Body of pancreas (tissue), 4 donors: ENCODE results near the gene F11R. TPM values are rescaled to one million over a fixed set of nuclear protein-coding genes. Genes with fewer than 3 reads are reported as not detected.

Source experiments
- ATAC-seq: fragments of 150-250 bp; one replicate; pipeline ENCODE4 v1.9.1; 2016
- DNase-seq, 4 donors: peaks; one replicate each; pipeline ENCODE4 v3.0.0-alpha.2; 2019
- H3K27ac ChIP-seq, 4 donors: fragments of 200-600 bp; sonication (generic); 1 replicate in 3 of 4; 2 replicates in 1 of 4; pipeline versions ENCODE4 v1.5.1 to v1.6.1; 2016 to 2019; ENCODE audit warnings: mild to moderate bottlenecking in 1 of 4, mixed read lengths in 1 of 4, moderate library complexity in 1 of 4
- H3K27me3 ChIP-seq, 2 donors: fragments of 200-600 bp; sonication (generic); one replicate each; pipeline ENCODE4 v1.6.0; 2016; ENCODE audit warnings: mild to moderate bottlenecking in 1 of 2
- H3K36me3 ChIP-seq, 2 donors: fragments of 200-600 bp; sonication (generic); replicated peaks in 1 of 2; 2 replicates each; pipeline ENCODE4 v1.5.1; 2016; ENCODE audit warnings: low read depth in 2 of 2; ENCODE audit not compliant: insufficient read depth in 1 of 2
- H3K4me1 ChIP-seq: fragments of 200-600 bp; sonication (generic); one replicate; pipeline ENCODE4 v1.6.0; 2016
- H3K4me3 ChIP-seq, 2 donors: fragments of 200-600 bp; sonication (generic); 1 replicate in 1 of 2; 2 replicates in 1 of 2; pipeline ENCODE4 v1.5.1; 2016 to 2019
- H3K9me3 ChIP-seq, 3 donors: fragments of 200-600 bp; sonication (generic); 1 replicate in 2 of 3; 2 replicates in 1 of 3; pipeline ENCODE4 v1.5.1; 2016
- POLR2A ChIP-seq, 3 donors: fragments of 450-650 bp; IDR thresholded peaks; one replicate each; pipeline ENCODE4 v1.6.1; 2016; ENCODE audit warnings: antibody characterized with exemption in 3 of 3, mild to moderate bottlenecking in 2 of 3
- WGBS, 2 donors: methylation state at CpG; one replicate each; pipeline ENCODE4 v1.1.5; 2017; 5-methylcytosine and 5-hydroxymethylcytosine counted together
- intact Hi-C: fragments of 100-400 bp; cut with DNase I; formaldehyde crosslinking; loops from one replicate; pipeline ENCODE4 v1.15.1; 2023
- total RNA-seq, 2 donors: library from RNA; depleted of rRNA; stranded (reverse); fragments of >200 nt; gene quantifications; one replicate each; pipeline ENCODE4 v1.1.0, GENCODE V29; 2016
- TF ChIP-seq, protein P1 (sequence below), 7 experiments: fragments of 450-650 bp in 4 of 7; fragments of 200-600 bp in 3 of 7; sonication (generic) in 3 of 7; IDR thresholded peaks; one replicate each; pipeline ENCODE4 v1.5.1; 2016 to 2019; ENCODE audit warnings: antibody characterized with exemption in 7 of 7

Gene F11R
- total RNA-seq, 2 donors from 2014 or later: 40.2 to 41.5 TPM

DNA sequence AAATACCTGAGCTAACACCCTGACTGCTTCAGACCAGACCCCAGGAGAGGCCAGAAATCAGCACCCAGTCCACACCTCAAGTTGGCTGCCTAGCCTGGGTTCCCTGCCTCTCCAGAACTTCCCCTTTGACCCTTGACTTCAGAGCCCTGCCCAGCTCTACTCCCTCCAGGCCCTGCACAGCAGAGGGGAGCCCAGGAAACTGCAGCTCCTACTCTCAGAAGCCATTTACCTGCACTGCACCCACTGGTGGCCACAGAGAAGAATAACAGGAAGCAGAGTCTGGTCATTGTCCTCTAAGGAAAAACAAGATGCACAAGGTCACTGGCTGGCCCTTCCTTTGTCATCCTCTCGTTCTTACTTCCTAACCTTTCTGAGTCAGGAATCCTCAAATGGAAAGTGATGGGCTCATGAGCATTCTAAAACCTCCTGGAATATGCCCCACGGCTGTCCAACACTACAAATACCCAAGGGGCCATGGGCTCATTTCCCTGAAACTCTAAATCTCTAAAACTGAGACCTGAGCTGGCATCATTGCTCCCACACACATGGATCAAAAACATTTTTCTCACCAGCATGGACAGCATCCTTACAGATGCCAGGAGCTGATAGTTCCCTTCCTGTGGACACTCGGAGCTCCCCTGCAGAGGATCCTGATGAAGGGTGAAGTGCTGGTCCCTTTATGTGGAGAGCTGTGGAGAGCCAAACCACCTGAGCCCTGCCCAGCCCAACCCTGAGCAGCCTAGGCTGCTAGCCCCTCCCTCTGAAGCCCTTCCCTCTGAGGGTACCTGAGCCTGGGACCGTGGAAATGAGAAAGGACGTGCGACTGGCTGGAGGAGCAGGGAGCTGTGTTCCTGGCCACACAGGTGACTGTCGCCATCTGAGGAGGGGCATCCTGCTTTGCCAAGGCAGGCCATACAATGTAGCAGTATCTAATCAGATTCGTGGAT lies 66.5 kb downstream of the F11R start, which contains the start of gene ITLN2:
Gene ITLN2, minus strand, starts transcription at position 652 of the 947 bp plus-strand sequence. Its CDS starts 68 bp downstream, at position 584.
- ATAC-seq: peak; percentile 61
- Histone ChIP-seq H3K4me1 (no peaks in the 10 kb centered on the region), H3K27ac (no peak within 1 kb of the TSS), H3K4me3 (no peak within 1 kb of the TSS), H3K36me3 (no peaks in the 10 kb centered on the region), H3K9me3 (no peaks in the 10 kb centered on the region), H3K27me3 (no peaks in the 10 kb centered on the region)
- peak; percentile 41 to 50 (median 47) for DNase-seq
- intact Hi-C loops: loop anchor here (5.0 kb wide), 2 partner anchors 117 to 227 kb away; no protein-coding TSS in a partner anchor
- 70 to 79% methylated on average over 7 to 8 of the region's 8 CpGs for WGBS, 2 donors
- TF ChIP-seq, protein P1, sequence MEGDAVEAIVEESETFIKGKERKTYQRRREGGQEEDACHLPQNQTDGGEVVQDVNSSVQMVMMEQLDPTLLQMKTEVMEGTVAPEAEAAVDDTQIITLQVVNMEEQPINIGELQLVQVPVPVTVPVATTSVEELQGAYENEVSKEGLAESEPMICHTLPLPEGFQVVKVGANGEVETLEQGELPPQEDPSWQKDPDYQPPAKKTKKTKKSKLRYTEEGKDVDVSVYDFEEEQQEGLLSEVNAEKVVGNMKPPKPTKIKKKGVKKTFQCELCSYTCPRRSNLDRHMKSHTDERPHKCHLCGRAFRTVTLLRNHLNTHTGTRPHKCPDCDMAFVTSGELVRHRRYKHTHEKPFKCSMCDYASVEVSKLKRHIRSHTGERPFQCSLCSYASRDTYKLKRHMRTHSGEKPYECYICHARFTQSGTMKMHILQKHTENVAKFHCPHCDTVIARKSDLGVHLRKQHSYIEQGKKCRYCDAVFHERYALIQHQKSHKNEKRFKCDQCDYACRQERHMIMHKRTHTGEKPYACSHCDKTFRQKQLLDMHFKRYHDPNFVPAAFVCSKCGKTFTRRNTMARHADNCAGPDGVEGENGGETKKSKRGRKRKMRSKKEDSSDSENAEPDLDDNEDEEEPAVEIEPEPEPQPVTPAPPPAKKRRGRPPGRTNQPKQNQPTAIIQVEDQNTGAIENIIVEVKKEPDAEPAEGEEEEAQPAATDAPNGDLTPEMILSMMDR (IDR thresholded peaks at IDR 0.05): peak; percentile 27 to 64 (median 57)
- TF ChIP-seq POLR2A (IDR thresholded peaks at IDR 0.05): no peak

DNA sequence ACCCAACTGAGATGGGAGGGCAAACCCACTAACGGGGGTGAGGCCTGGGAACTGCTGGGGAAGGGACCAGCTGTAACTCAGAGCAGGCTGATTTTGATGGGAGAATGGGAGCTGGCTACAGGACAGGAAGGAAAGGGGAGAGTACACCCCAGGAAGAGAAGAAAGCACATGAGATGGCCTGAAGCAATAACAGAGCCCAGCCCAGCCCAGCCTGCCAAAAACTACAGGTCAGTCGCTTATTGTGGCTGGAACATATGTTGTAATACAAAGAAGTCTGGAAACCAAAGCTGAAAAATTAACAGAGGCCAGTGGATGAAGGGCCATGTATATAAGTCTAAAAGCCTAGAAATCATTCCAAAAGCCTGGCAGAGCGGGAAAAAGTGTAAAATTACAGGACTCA lies 67.9 kb downstream of the F11R start:
- no peaks in the 10 kb centered on the region for H3K27me3 ChIP-seq
- no peak overlapping the region for H3K4me3 ChIP-seq
- no peaks in the 10 kb centered on the region for H3K36me3 ChIP-seq
- intact Hi-C loops: loop anchor here (5.0 kb wide), 2 partner anchors 116 to 226 kb away; no protein-coding TSS in a partner anchor
- no peak for ATAC-seq
- H3K9me3 ChIP-seq: no peaks in the 10 kb centered on the region
- no peak overlapping the region for H3K27ac ChIP-seq
- TF ChIP-seq POLR2A (IDR thresholded peaks at IDR 0.05): no peak
- TF ChIP-seq, protein P1 (IDR thresholded peaks at IDR 0.05): no peak
- no peak for DNase-seq
- no peaks in the 10 kb centered on the region for H3K4me1 ChIP-seq
- 59 to 68% methylated on average over 3 of the region's 3 CpGs for WGBS, 2 donors

DNA sequence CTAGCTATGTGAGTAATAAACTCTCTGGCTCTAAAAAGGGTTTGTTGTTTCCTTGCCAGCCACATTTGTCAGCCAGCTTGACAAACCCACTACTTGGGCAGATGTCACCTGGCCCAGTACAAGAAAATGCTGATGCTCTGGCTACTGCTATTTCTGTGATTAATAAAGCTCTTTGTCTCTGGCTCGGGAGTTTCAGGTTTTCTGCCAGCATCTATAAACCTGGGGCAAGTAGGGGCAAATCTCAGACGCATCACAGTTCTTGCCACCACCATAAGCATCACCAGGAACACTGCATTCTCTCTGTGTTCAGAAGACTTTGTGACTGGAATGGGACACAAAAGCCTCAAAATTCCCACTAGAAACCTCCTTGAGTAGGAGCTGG lies 68.8 kb downstream of the F11R start:
- no peak for DNase-seq
- Histone ChIP-seq H3K9me3 (no peaks in the 10 kb centered on the region), H3K36me3 (no peaks in the 10 kb centered on the region), H3K4me3 (no peak overlapping the region), H3K27ac (no peak overlapping the region), H3K4me1 (no peaks in the 10 kb centered on the region), H3K27me3 (no peaks in the 10 kb centered on the region)
- WGBS, 2 donors: 70 to 80% methylated on average over 2 of the region's 2 CpGs
- ATAC-seq: no peak
- TF ChIP-seq POLR2A (IDR thresholded peaks at IDR 0.05): no peak
- intact Hi-C loops: loop anchor here (5.0 kb wide), 2 partner anchors 115 to 225 kb away; no protein-coding TSS in a partner anchor

DNA sequence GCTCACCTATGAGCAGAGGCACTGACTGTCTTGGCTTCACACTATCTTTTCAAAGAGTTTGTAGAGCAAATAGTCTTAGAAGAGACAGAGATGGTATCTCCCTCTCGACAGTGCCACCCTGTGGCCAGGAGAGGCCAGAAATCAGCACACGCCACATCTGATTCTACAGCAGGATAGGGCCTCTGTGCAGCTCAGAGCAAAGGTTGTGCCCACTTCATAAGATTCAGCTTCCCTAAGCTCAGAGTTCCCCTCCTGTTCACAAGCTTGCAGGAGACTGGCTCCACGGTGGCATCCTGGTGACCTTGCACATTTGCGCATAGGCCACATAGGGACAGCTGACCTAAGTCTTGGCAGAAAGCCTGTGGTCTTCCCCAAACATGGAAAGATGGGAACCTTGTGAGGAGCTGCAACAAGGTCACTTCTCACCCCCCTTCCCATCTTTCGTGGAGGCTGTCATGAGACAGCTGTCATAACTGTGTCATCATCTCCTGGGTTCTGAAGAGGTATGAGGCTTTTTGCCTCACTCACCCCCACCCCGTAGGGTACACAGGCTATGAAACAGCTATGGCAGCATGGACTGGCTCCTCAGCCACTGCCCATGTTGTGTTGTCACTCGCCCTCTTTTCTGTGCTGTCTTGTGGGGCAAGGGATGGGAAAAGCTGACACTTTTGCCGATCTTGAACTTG lies 69.4 kb downstream of the F11R start:
- WGBS, 2 donors: 52 to 82% methylated on average over 3 to 8 of the region's 8 CpGs
- DNase-seq: peak; percentile 73 to 82 (median 75)

More for the DNA sequence above, 69.4 kb downstream of the F11R start:
- ATAC-seq: peak; percentile 87
- Histone ChIP-seq H3K9me3 (no peaks in the 10 kb centered on the region), H3K4me1 (no peaks in the 10 kb centered on the region), H3K4me3 (no peak overlapping the region), H3K27me3 (no peaks in the 10 kb centered on the region), H3K36me3 (no peaks in the 10 kb centered on the region), H3K27ac (no peak overlapping the region)
- intact Hi-C loops: loop anchor here (5.0 kb wide), 2 partner anchors 114 to 224 kb away; no protein-coding TSS in a partner anchor
- no peak for TF ChIP-seq POLR2A (IDR thresholded peaks at IDR 0.05)
- TF ChIP-seq, protein P1 (IDR thresholded peaks at IDR 0.05): peak; percentile 38 to 78 (median 71)
